B cell (primary cell): ENCODE data around the gene SLC22A2. TPM values are rescaled to one million over a fixed set of nuclear protein-coding genes. Genes with fewer than 3 reads are reported as not detected.

Source experiments
- ATAC-seq: fragments of 200-7000 bp; cut with Tn5 transposase; one replicate; pipeline ENCODE4 v1.10.0; 2021; ENCODE audit warnings: low read depth, mild to moderate bottlenecking, moderate number of reproducible peaks, moderate library complexity
- CTCF ChIA-PET: fragments of 350-600 bp; sonication (Branson Sonifier 250); formaldehyde crosslinking; loops from one replicate; lab custom pipeline; 2021; ENCODE audit warnings: antibody characterized with exemption, inconsistent platforms; lab: Charles Lee
- POLR2A ChIA-PET: fragments of 350-600 bp; sonication (Branson Sonifier 250); formaldehyde crosslinking; loops from one replicate; lab custom pipeline; 2021; ENCODE audit warnings: antibody characterized with exemption; lab: Charles Lee
- DNase-seq: peaks from one replicate; pipeline ENCODE4 v3.0.0; 2013
- H2AFZ ChIP-seq: 2 replicates; pipeline ENCODE4 v1.6.1; 2012; ENCODE audit warnings: mild to moderate bottlenecking, low read depth, low read length; ENCODE audit not compliant: insufficient read depth, poor library complexity, severe bottlenecking
- H3K27ac ChIP-seq, 2 donors: 1 replicate in 1 of 2; 2 replicates in 1 of 2; pipeline ENCODE4 v1.5.1; 2012 to 2013; ENCODE audit warnings: low read length in 2 of 2, mild to moderate bottlenecking in 2 of 2, moderate library complexity in 1 of 2
- H3K27me3 ChIP-seq, 4 experiments: fragments of 200-600 bp in 1 of 4; sonication (generic) in 1 of 4; replicated peaks in 1 of 4; 1 replicate in 2 of 4; 2 replicates in 2 of 4; pipeline versions ENCODE4 v1.6.1 to v1.7.0; 2013 to 2016; ENCODE audit warnings: low read length in 3 of 4, mild to moderate bottlenecking in 2 of 4, mixed read lengths in 1 of 4, moderate library complexity in 1 of 4; ENCODE audit not compliant: insufficient read depth in 4 of 4, control insufficient read depth in 3 of 4; ENCODE audit errors: control extremely low read depth in 1 of 4
- H3K36me3 ChIP-seq, 2 experiments: replicated peaks in 1 of 2; 1 replicate in 1 of 2; 2 replicates in 1 of 2; pipeline versions ENCODE4 v1.6.1 to v1.7.1; 2013; ENCODE audit warnings: low read length in 1 of 2; ENCODE audit not compliant: insufficient read depth in 2 of 2, control insufficient read depth in 1 of 2; ENCODE audit errors: control extremely low read depth in 1 of 2, extremely low read depth in 1 of 2
- H3K4me1 ChIP-seq, 2 donors: fragments of 200-600 bp in 1 of 2; sonication (generic) in 1 of 2; 1 replicate in 1 of 2; 2 replicates in 1 of 2; pipeline versions ENCODE4 v1.5.1 to v1.6.1; 2013 to 2017; ENCODE audit warnings: low read length in 2 of 2; ENCODE audit not compliant: control insufficient read depth in 2 of 2, insufficient read depth in 2 of 2
- H3K4me2 ChIP-seq: replicated peaks from 2 replicates; pipeline ENCODE3; 2012; ENCODE audit warnings: mild to moderate bottlenecking, low read depth, low read length; ENCODE audit not compliant: poor library complexity, severe bottlenecking
- H3K4me3 ChIP-seq, 5 experiments: fragments of 200-600 bp in 1 of 5; sonication (generic) in 1 of 5; 1 replicate in 3 of 5; 2 replicates in 2 of 5; pipeline versions ENCODE4 v1.5.1 to v1.7.0; 2011 to 2016; ENCODE audit warnings: low read length in 4 of 5, mild to moderate bottlenecking in 4 of 5, low read depth in 2 of 5, control low read depth in 1 of 5, moderate library complexity in 1 of 5; ENCODE audit not compliant: insufficient read depth in 1 of 5; ENCODE audit errors: control extremely low read depth in 1 of 5, extremely low read depth in 1 of 5
- H3K79me2 ChIP-seq: fragments of 200-600 bp; sonication (generic); one replicate; pipeline ENCODE4 v1.6.0; 2016; ENCODE audit warnings: low read length; ENCODE audit not compliant: control insufficient read depth, insufficient read depth
- H3K9ac ChIP-seq: fragments of 200-600 bp; sonication (generic); 2 replicates; pipeline ENCODE4 v1.6.1; 2017; ENCODE audit warnings: mild to moderate bottlenecking, low read length, moderate library complexity
- H3K9me3 ChIP-seq, 3 donors: one replicate each; pipeline versions ENCODE4 v1.6.1 to v1.7.1; 2013; ENCODE audit warnings: low read length in 2 of 3; ENCODE audit not compliant: control insufficient read depth in 2 of 3, insufficient read depth in 1 of 3; ENCODE audit errors: control extremely low read depth in 1 of 3
- H4K20me1 ChIP-seq: 2 replicates; pipeline ENCODE4 v1.6.0; 2012; ENCODE audit warnings: mild to moderate bottlenecking, low read length; ENCODE audit not compliant: insufficient read depth, control insufficient read depth, poor library complexity, severe bottlenecking
- H3K27ac Mint-ChIP-seq: one replicate; pipeline ENCODE4 v1.8.0; 2021; ENCODE audit warnings: mixed read lengths
- H3K27me3 Mint-ChIP-seq: one replicate; pipeline ENCODE4 v1.8.0; 2021; ENCODE audit warnings: mixed read lengths
- H3K4me1 Mint-ChIP-seq: one replicate; pipeline ENCODE4 v1.8.0; 2021; ENCODE audit warnings: mixed read lengths
- H3K4me3 Mint-ChIP-seq: one replicate; pipeline ENCODE4 v1.8.0; 2021; ENCODE audit warnings: mixed read lengths
- H3K9me3 Mint-ChIP-seq: one replicate; pipeline ENCODE4 v1.8.0; 2022; ENCODE audit warnings: mixed read lengths; ENCODE audit not compliant: insufficient read depth
- CTCF ChIP-seq: fragments of 200-600 bp; IDR thresholded peaks from one replicate; pipeline ENCODE4 v1.8.0; 2022; ENCODE audit warnings: antibody characterized with exemption, mild to moderate bottlenecking
- EZH2 ChIP-seq: IDR thresholded peaks from 2 replicates; pipeline ENCODE4 v1.6.1; 2012; ENCODE audit warnings: borderline replicate concordance, low read depth, mild to moderate bottlenecking, moderate library complexity, low read length; ENCODE audit not compliant: insufficient read depth, poor library complexity, severe bottlenecking
- WGBS: methylation state at CpG from one replicate; pipeline ENCODE4 v1.1.5; 2013; ENCODE audit warnings: missing lambda C conversion rate; ENCODE audit not compliant: insufficient coverage; 5-methylcytosine and 5-hydroxymethylcytosine counted together
- intact Hi-C: fragments of 100-400 bp; cut with micrococcal nuclease; formaldehyde crosslinking; loops from one replicate; pipeline ENCODE4 v1.10.0; 2022
- polyA plus RNA-seq: library from polyadenylated mRNA; depleted of rRNA; stranded (reverse); fragments of >200 nt; gene quantifications from 2 replicates; pipeline ENCODE4 v1.2.3, GENCODE V29; 2012
- total RNA-seq, 2 donors: library from RNA; stranded (reverse); fragments of 120-200 nt in 1 of 2; gene quantifications; 1 replicate in 1 of 2; 2 replicates in 1 of 2; pipeline versions ENCODE4 v1.2.3 to v1.2.4, GENCODE V29; 2013 to 2022

The SLC22A2 gene
- total and polyA plus RNA-seq, 2 donors (not counting 1 experiment from before 2014, with no cell fraction given), result not detected

GRCh38 chr6:160194808-160195207 is 63.8 kb downstream of the SLC22A2 start:
- WGBS, result no CpG with 5 or more reads among the region's 1 CpG
- Histone ChIP-seq H3K4me1 (no peaks in the 10 kb centered on the region), H3K9me3 (peaks cover 0 to 18% (median 14%) of the 10 kb centered on the region in 3 donors), H3K79me2 (no peaks in the 10 kb centered on the region), H3K4me3 (no peak overlapping the region), H3K27ac (no peak overlapping the region), H3K36me3 (no peaks in the 10 kb centered on the region), H3K27me3 (no peaks in the 10 kb centered on the region), H3K4me2 (no peak overlapping the region), H3K9ac (no peak overlapping the region), H4K20me1 (no peaks in the 10 kb centered on the region), H2AFZ (no peak overlapping the region)
- Mint-ChIP-seq H3K4me1 (no peaks in the 10 kb centered on the region), H3K27ac (no peak overlapping the region), H3K27me3 (no peaks in the 10 kb centered on the region), H3K4me3 (no peak overlapping the region), H3K9me3 (peaks cover 21% of the 10 kb centered on the region)
- TF ChIP-seq EZH2, result no peak
- no peak for TF ChIP-seq CTCF
- no peak for ATAC-seq
- ChIA-PET POLR2A (no interaction called here), CTCF (interaction anchor here (0.6 kb wide), 1 partner anchor 13 kb away, joined by 3 read pairs; no protein-coding TSS in a partner anchor)
- intact Hi-C loops, result no loop called here
- DNase-seq, result no peak

- no peaks in the 10 kb centered on the region for H3K79me2 ChIP-seq
- H3K36me3 ChIP-seq, result no peaks in the 10 kb centered on the region
- ChIA-PET CTCF (no interaction called here), POLR2A (no interaction called here)
- Mint-ChIP-seq H3K9me3 (peaks cover 21% of the 10 kb centered on the region), H3K4me3 (no peak overlapping the region), H3K27ac (no peak overlapping the region), H3K27me3 (no peaks in the 10 kb centered on the region), H3K4me1 (no peaks in the 10 kb centered on the region)
- no peak for TF ChIP-seq EZH2
- no peak for TF ChIP-seq CTCF
- WGBS, result no CpG with 5 or more reads among the region's 1 CpG
- ATAC-seq (no peak), DNase-seq (no peak)
- no peak overlapping the region for H3K9ac ChIP-seq
- no peaks in the 10 kb centered on the region for H4K20me1 ChIP-seq
- H3K27ac ChIP-seq, result no peak overlapping the region
- H3K4me3 ChIP-seq, result no peak overlapping the region
- intact Hi-C loops, result no loop called here
- H3K9me3 ChIP-seq, result peaks cover 0 to 18% (median 14%) of the 10 kb centered on the region in 3 donors
- H2AFZ ChIP-seq, result no peak overlapping the region
- H3K4me2 ChIP-seq, result no peak overlapping the region
- no peaks in the 10 kb centered on the region for H3K27me3 ChIP-seq
- no peaks in the 10 kb centered on the region for H3K4me1 ChIP-seq
Observed at GRCh38 chr6:160192840-160193239, 65.8 kb downstream of the SLC22A2 start.
